Epithelial cell of proximal tubule (primary cell): ENCODE measurements around the gene ZC3H18. TPM values are rescaled to one million over a fixed set of nuclear protein-coding genes. Genes with fewer than 3 reads are reported as not detected.

Experiments
- DNase-seq: peaks from one replicate; pipeline ENCODE4 v3.0.0-alpha.2; 2011; ENCODE audit warnings: low read depth
- H3K4me3 ChIP-seq: 2 replicates; pipeline ENCODE4 v1.5.1; 2011; ENCODE audit warnings: low read depth, mild to moderate bottlenecking, low read length
- total RNA-seq: library from RNA; depleted of rRNA; stranded (reverse); fragments of >200 nt; gene quantifications from 2 replicates; pipeline ENCODE4 v1.2.3, GENCODE V29; 2015
- TF ChIP-seq, protein P1 (sequence below): conservative IDR thresholded peaks from 2 replicates; pipeline ENCODE4 v1.5.1; 2012; ENCODE audit warnings: low read depth, mild to moderate bottlenecking, low read length

The ZC3H18 gene
- total RNA-seq, 1 donor from 2014 or later: 18.3 TPM

DNA sequence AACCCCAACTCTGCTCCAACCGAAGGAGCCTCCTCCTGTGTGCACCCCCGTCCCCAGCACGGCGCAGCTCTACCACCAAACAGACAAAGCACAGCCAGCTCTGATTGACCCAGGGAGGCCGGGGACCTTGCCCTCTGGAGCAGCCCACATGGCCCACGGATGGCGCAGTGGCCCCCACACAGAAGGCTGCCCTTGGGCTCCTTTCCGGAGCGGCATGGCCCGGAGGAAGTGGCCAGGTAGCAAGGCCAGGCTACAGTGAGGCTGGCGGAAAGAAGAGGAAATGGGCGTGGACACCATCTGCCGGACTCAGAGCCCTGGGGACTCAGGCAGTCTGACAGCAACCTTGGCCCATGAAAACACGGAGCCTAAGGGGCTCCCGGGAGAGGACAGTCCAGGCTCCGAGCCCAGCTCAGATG, 19.9 kb upstream of the ZC3H18 start:
- no peak overlapping the region for H3K4me3 ChIP-seq
- TF ChIP-seq, protein P1, sequence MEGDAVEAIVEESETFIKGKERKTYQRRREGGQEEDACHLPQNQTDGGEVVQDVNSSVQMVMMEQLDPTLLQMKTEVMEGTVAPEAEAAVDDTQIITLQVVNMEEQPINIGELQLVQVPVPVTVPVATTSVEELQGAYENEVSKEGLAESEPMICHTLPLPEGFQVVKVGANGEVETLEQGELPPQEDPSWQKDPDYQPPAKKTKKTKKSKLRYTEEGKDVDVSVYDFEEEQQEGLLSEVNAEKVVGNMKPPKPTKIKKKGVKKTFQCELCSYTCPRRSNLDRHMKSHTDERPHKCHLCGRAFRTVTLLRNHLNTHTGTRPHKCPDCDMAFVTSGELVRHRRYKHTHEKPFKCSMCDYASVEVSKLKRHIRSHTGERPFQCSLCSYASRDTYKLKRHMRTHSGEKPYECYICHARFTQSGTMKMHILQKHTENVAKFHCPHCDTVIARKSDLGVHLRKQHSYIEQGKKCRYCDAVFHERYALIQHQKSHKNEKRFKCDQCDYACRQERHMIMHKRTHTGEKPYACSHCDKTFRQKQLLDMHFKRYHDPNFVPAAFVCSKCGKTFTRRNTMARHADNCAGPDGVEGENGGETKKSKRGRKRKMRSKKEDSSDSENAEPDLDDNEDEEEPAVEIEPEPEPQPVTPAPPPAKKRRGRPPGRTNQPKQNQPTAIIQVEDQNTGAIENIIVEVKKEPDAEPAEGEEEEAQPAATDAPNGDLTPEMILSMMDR: no peak
- DNase-seq: no peak

DNA sequence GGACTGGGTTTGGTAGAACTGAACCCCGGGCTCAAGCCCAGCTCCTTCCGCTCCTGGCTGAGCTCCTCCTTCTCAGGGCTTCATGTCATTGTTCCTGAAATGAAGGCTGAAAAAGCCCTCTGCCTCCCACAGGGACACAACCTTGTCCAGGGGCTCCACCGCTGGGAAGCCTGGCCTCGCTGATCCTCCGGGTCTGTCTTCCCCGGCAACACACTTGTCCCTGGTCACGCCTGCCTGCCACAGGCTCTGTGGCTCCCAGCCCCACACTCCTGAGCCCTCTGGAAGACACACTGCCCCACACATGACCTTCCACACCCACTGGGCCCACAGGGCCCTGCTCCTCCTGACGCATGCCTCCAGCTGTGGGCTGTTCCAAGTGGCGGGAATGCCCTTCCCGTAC, 18.0 kb upstream of the ZC3H18 start:
- TF ChIP-seq, protein P1: no peak
- H3K4me3 ChIP-seq: no peak overlapping the region
- no peak for DNase-seq

DNA sequence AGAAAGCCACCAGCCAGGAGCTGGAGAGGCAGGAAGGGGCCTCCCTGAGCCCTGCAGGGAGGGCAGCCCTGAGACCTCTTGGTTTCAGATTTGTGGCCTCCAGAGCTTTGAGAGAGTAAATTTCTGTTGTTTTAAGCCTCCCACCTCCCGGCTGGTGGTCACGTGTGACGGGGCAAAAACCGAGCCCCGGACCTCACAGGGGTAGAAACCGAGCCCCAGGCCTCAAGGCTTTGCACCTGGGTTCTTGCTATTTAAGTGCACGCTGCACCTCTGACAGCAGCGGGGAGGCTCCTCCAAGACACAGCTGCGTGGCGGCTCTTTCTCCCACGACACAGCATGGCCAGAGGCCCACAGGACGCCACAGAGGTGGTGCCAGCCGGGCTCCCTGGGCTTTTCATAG, 17.4 kb upstream of the ZC3H18 start:
- TF ChIP-seq, protein P1: no peak
- H3K4me3 ChIP-seq: no peak overlapping the region
- DNase-seq: no peak

DNA sequence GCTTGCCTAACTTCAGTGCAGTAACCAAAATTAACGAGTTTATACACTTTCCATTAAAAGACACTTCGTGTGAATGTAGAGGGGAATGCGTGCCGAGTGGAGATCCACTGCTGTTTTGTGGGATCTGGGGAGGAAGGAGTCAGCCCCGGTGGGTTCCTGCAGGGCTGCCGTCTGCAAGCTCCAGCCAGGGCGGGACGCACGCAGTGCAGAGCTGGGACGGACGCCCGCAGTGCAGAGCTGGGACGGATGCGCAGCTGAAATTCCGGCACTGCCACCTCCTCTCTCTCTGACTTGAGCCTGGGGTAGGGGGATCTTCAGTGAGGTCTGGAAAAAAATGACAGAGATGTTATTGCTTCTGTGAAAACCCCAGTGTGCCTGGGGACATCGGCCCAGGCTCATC, 16.5 kb upstream of the ZC3H18 start:
- no peak for DNase-seq
- H3K4me3 ChIP-seq: no peak overlapping the region
- TF ChIP-seq, protein P1: no peak

DNA sequence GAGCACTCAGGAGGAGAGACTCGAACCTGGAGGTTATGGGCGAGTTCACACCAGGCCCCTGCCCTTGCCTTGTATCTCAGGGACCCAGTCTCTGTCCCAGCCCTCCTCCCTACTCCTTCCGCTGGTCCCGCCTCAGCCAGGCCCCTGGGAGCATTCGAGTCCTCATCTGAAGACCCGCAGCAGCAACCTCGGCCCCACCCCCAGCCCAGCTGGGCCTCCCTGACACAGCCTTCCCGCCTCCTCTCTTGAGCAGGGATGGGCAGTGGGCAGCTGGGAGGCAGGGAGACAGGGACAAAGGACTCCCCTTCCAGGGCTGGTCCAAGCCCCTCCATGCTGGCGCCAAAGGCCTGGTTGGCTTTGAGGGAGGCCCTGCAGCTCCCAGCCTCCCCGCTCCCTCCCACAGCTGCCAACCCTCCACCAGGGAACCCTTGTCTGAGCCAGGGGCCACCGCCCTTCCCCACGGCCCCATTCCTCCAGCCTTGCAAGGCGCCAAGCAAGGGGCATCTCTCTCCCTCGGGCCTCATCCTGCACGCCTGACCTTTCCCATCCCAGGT, 15.4 kb upstream of the ZC3H18 start:
- DNase-seq: no peak
- TF ChIP-seq, protein P1: no peak
- no peak overlapping the region for H3K4me3 ChIP-seq

DNA sequence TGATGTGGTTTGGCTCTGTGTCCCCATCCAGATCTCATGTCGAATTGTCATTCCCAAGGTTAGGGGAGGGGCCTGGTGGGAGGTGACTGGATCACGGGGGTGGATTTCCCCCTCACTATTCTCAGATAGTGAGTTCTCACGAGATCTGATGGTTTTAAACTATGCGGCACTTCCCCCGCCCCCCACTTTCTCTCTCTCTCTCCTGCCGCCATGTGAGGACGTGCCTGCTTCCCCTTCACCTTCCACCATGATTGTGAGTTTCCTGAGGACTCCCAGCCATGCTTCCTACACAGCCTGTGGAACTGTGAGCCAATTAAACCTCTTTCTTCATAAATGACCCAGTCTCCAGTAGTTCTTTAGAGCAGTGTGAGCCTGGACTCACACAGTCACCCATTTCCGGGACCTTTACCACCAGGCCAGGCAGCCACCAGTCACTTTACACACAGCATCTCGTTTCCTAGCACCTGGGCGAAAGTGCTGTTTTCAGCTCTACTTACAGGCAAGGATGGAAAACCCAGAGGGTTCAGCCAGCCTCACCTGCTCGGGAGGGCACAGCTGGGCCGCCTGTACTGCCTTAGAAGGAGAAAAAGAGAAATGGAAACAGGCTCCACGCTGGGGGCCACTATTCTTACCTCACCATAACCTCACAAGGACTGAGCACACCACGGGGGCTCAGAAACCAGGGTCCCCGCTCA, 13.8 kb upstream of the ZC3H18 start:
- DNase-seq: no peak
- TF ChIP-seq, protein P1: no peak
- no peak overlapping the region for H3K4me3 ChIP-seq
